HG03460 (cell line): ENCODE data around the gene OSBPL5.
"Not testable (repeated sequence)": the region's sequence is repeated elsewhere in the genome, so short reads cannot be mapped to it uniquely, and the experiment has no call there.

Experiments
- ATAC-seq: cut with Tn5 transposase; IDR thresholded peaks from one replicate; pipeline ENCODE4 v1.9.1; 2021; ENCODE audit not compliant: unreplicated experiment

Gene OSBPL5

GRCh38 chr11:3123761-3124733 lies 41.1 kb downstream of the OSBPL5 start:
- ATAC-seq: no peak

- ATAC-seq: no peak
Measured at GRCh38 chr11:3123305-3123704, 41.8 kb downstream of the OSBPL5 start.

GRCh38 chr11:3122775-3123201 lies 42.3 kb downstream of the OSBPL5 start:
- ATAC-seq: no peak

- ATAC-seq: no peak
Measured at GRCh38 chr11:3121931-3122774, 43.0 kb downstream of the OSBPL5 start.

- ATAC-seq: no peak
Measured at GRCh38 chr11:3121416-3121815, 43.7 kb downstream of the OSBPL5 start.

GRCh38 chr11:3120071-3120792 lies 44.9 kb downstream of the OSBPL5 start:
- no peak for ATAC-seq

- ATAC-seq: no peak
Measured at GRCh38 chr11:3119141-3119821, 45.8 kb downstream of the OSBPL5 start.

- no peak for ATAC-seq
Measured at GRCh38 chr11:3115321-3115720, 49.8 kb downstream of the OSBPL5 start.

- not testable (repeated sequence) for ATAC-seq
Measured at GRCh38 chr11:3113661-3114060, 51.4 kb downstream of the OSBPL5 start.

GRCh38 chr11:3111919-3112690 lies 53.0 kb downstream of the OSBPL5 start:
- no peak for ATAC-seq

GRCh38 chr11:3111466-3111865 lies 53.6 kb downstream of the OSBPL5 start:
- ATAC-seq: no peak

- ATAC-seq: no peak
Measured at GRCh38 chr11:3109921-3110706, 55.0 kb downstream of the OSBPL5 start.

- ATAC-seq: no peak
Measured at GRCh38 chr11:3109434-3109833, 55.7 kb downstream of the OSBPL5 start.

- no peak for ATAC-seq
Measured at GRCh38 chr11:3108183-3108721, 56.9 kb downstream of the OSBPL5 start.

GRCh38 chr11:3107608-3108182 lies 57.4 kb downstream of the OSBPL5 start:
- ATAC-seq: no peak

GRCh38 chr11:3106736-3107524 lies 58.2 kb downstream of the OSBPL5 start:
- ATAC-seq: no peak
